HepG2 (cell line): ENCODE data around the gene SULT1C4. TPM values are rescaled to one million over a fixed set of nuclear protein-coding genes. Genes with fewer than 3 reads are reported as not detected.

Experiments used
- ATAC-seq: fragments of 200-7000 bp; cut with Tn5 transposase; 3 replicates; pipeline ENCODE4 v1.9.1; 2020; ENCODE audit warnings: mild to moderate bottlenecking, moderate library complexity
- BruUV-seq: library from RNA; stranded (reverse); fragments of 400-500 nt; replicated peaks from 2 replicates; lab custom pipeline; 2021; lab: Mats Ljungman, UMichigan
- CTCF ChIA-PET: fragments of 300-600 bp; formaldehyde crosslinking; extraction: SDS; loops from one replicate; lab custom pipeline; 2021; ENCODE audit warnings: low total read pairs, inconsistent platforms, low intra/inter-chr PET ratio; lab: Yijun Ruan, JAX
- POLR2A ChIA-PET: fragments of 350-600 bp; sonication (Branson Sonifier 250); formaldehyde crosslinking; loops from one replicate; lab custom pipeline; 2020; ENCODE audit warnings: antibody characterized with exemption, inconsistent platforms; lab: Yijun Ruan, JAX
- DNase-seq: peaks from one replicate; pipeline ENCODE4 v3.0.0-alpha.2; 2015; ENCODE audit warnings: low spot score
- FAIRE-seq: peaks from 3 replicates; lab custom pipeline; 2011; peaks lifted over from hg19 to GRCh38; lab: Jason Lieb, UNC
- H2AFZ ChIP-seq: one replicate; pipeline ENCODE4 v1.6.1; 2011; ENCODE audit warnings: low read length, inconsistent platforms
- H3K27ac ChIP-seq: fragments of 300-600 bp; 3 replicates; pipeline ENCODE4 v1.8.0; 2011; ENCODE audit warnings: mixed run types, mild to moderate bottlenecking, mixed read lengths, low read length, inconsistent platforms; ENCODE audit not compliant: insufficient read depth; ENCODE audit errors: extremely low read length
- H3K27me3 ChIP-seq, 2 experiments: fragments of 200-600 bp in 1 of 2; 2 replicates in 1 of 2; 3 replicates in 1 of 2; pipeline versions ENCODE4 v1.6.0 to v1.8.0; 2011; ENCODE audit warnings: low read length in 2 of 2, mild to moderate bottlenecking in 2 of 2, moderate library complexity in 2 of 2, inconsistent platforms in 1 of 2; ENCODE audit not compliant: insufficient read depth in 2 of 2, control insufficient read depth in 1 of 2
- H3K36me3 ChIP-seq, 2 experiments: fragments of 200-600 bp in 1 of 2; replicated peaks in 1 of 2; 2 replicates in 1 of 2; 3 replicates in 1 of 2; pipeline versions ENCODE4 v1.5.1 to v1.8.0; 2011; ENCODE audit warnings: low read length in 2 of 2, inconsistent platforms in 1 of 2; ENCODE audit not compliant: insufficient read depth in 2 of 2, control insufficient read depth in 1 of 2
- H3K4me1 ChIP-seq: 2 replicates; pipeline ENCODE4 v1.5.1; 2012; ENCODE audit warnings: low read length, inconsistent platforms; ENCODE audit not compliant: insufficient read depth
- H3K4me2 ChIP-seq: 2 replicates; pipeline ENCODE4 v1.6.0; 2011; ENCODE audit warnings: low read depth, low read length, inconsistent platforms
- H3K4me3 ChIP-seq, 3 experiments: fragments of 200-600 bp in 1 of 3; sonication (generic), shearing (Covaris generic) in 1 of 3; replicated peaks in 1 of 3; 2 replicates each; pipeline ENCODE4 v1.5.1; 2011 to 2016; ENCODE audit warnings: low read length in 3 of 3, inconsistent platforms in 2 of 3, low read depth in 2 of 3, mild to moderate bottlenecking in 2 of 3, control low read depth in 1 of 3, mixed read lengths in 1 of 3; ENCODE audit not compliant: insufficient read depth in 1 of 3
- H3K79me2 ChIP-seq: one replicate; pipeline ENCODE4 v1.6.1; 2011; ENCODE audit warnings: low read length, inconsistent platforms; ENCODE audit not compliant: insufficient read depth
- H3K9ac ChIP-seq: 2 replicates; pipeline ENCODE4 v1.6.0; 2011; ENCODE audit warnings: mild to moderate bottlenecking, low read depth, low read length, inconsistent platforms; ENCODE audit not compliant: insufficient read depth
- H3K9me3 ChIP-seq: 2 replicates; pipeline ENCODE4 v1.5.1; 2012; ENCODE audit warnings: mild to moderate bottlenecking, low read length
- H4K20me1 ChIP-seq: 2 replicates; pipeline ENCODE4 v1.6.0; 2011; ENCODE audit warnings: inconsistent platforms, mild to moderate bottlenecking, low read length, moderate library complexity; ENCODE audit not compliant: insufficient read depth
- AHDC1 ChIP-seq: sonication (generic); formaldehyde crosslinking; IDR thresholded peaks from 2 replicates; pipeline ENCODE4 v1.5.1; 2020; ENCODE audit warnings: mild to moderate bottlenecking, missing genetic modification reagents, borderline replicate concordance
- ATF3 ChIP-seq: sonication (generic); formaldehyde crosslinking; IDR thresholded peaks from 2 replicates; pipeline ENCODE4 v1.4.0; 2020; ENCODE audit warnings: missing genetic modification reagents
- FOSL1 ChIP-seq: sonication (generic); formaldehyde crosslinking; IDR thresholded peaks from 2 replicates; pipeline ENCODE4 v1.9.0; 2021; ENCODE audit warnings: missing genetic modification reagents, borderline replicate concordance
- GATAD2A ChIP-seq: IDR thresholded peaks from 2 replicates; pipeline ENCODE4 v1.6.1; 2016
- POGK ChIP-seq: sonication (generic); formaldehyde crosslinking; conservative IDR thresholded peaks from 2 replicates; pipeline ENCODE4 v1.8.0; 2022; ENCODE audit warnings: mild to moderate bottlenecking, moderate library complexity, missing genetic modification reagents
- PRPF4 ChIP-seq: fragments of 200-400 bp; formaldehyde crosslinking; IDR thresholded peaks from 2 replicates; pipeline ENCODE4 v1.6.1; 2016; ENCODE audit warnings: low read length, low read depth; ENCODE audit not compliant: poor library complexity, severe bottlenecking
- SMARCC2 ChIP-seq: fragments of 450-650 bp; IDR thresholded peaks from 2 replicates; pipeline ENCODE4 v1.6.1; 2017; ENCODE audit warnings: antibody characterized with exemption, mild to moderate bottlenecking
- ZBTB42 ChIP-seq: sonication (generic); formaldehyde crosslinking; IDR thresholded peaks from 2 replicates; pipeline ENCODE4 v1.5.0; 2020; ENCODE audit warnings: mild to moderate bottlenecking, missing genetic modification reagents
- ZNF230 ChIP-seq: sonication (generic); formaldehyde crosslinking; IDR thresholded peaks from 2 replicates; pipeline ENCODE4 v1.4.0; 2020; ENCODE audit warnings: mild to moderate bottlenecking, missing genetic modification reagents
- ZNF782 ChIP-seq: sonication (generic); formaldehyde crosslinking; IDR thresholded peaks from 2 replicates; pipeline ENCODE4 v1.4.0; 2020; ENCODE audit warnings: missing genetic modification reagents, mild to moderate bottlenecking, borderline replicate concordance
- WGBS: methylation state at CpG from one replicate; pipeline ENCODE4 v1.1.6; 2017; ENCODE audit warnings: low lambda C conversion rate; 5-methylcytosine and 5-hydroxymethylcytosine counted together
- in situ Hi-C: cut with HindIII; loops from 2 replicates; pipeline ENCODE4 v1.10.0; 2017; ENCODE audit warnings: low pct_unique_long_range_greater_than_20kb; ENCODE audit not compliant: extremely low pct_ligation_motif_present
- intact Hi-C: fragments of 100-400 bp; cut with micrococcal nuclease; formaldehyde crosslinking; loops from one replicate; pipeline ENCODE4 v1.10.0; 2022; ENCODE audit not compliant: unreplicated experiment
- polyA plus RNA-seq, 8 experiments: library from polyadenylated mRNA; depleted of rRNA in 3 of 8; stranded (reverse) in 7 of 8; unstranded in 1 of 8; fragments of >200 nt; fragmentation: Illumina TruSeq in 4 of 8; extraction: Trizol in 4 of 8; gene quantifications; 2 replicates each; pipeline versions ENCODE4 v1.2.1 to v1.2.3, GENCODE V29; 2011 to 2016; ENCODE audit warnings: low read depth in 4 of 8, missing spikeins in 1 of 8, mixed read lengths in 1 of 8; ENCODE audit not compliant: insufficient read depth in 1 of 8
- total RNA-seq, 5 experiments: library from RNA; depleted of rRNA; stranded (reverse); fragments of >200 nt; fragmentation: Illumina TruSeq; extraction: Trizol; gene quantifications; 2 replicates each; pipeline ENCODE4 v1.2.3, GENCODE V29; 2016; ENCODE audit warnings: low read depth in 1 of 5
- TF ChIP-seq, protein P1 (sequence below): sonication (generic); formaldehyde crosslinking; IDR thresholded peaks from 2 replicates; pipeline ENCODE4 v1.4.0; 2020; ENCODE audit warnings: missing genetic modification reagents
- TF ChIP-seq, protein P2 (sequence below): sonication (generic); formaldehyde crosslinking; IDR thresholded peaks from 2 replicates; pipeline ENCODE4 v1.4.0; 2020; ENCODE audit warnings: missing genetic modification reagents, borderline replicate concordance

The SULT1C4 gene
- total and polyA plus RNA-seq, 2 of the 13 experiments (the other 11 are each of a cell fraction or from before 2014, with no cell fraction given) = 1.3 to 8.6 TPM

DNA sequence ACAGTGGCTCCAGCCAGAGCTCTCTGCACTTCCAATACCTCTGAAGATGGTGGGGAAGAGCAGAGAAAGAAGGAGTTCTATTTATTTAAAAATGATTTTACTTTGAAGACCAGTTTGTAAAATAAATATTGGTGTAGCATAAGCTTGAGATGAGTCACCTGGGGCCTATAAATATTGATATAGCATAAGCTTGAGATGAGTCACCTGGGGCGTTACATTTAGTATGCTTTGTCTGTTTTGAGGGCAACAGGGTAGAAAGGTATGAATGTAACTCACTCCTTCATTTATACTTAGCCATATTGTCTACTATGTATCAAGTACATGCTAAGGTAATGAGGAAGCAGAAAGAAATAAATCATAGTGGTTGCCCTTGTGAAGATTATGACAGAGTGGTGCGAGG lies 7.7 kb upstream of the SULT1C4 start:
- ATAC-seq (peak; percentile 77), DNase-seq (peak; percentile 79), FAIRE-seq (no peak)
- in situ Hi-C loops (no loop called here), intact Hi-C loops (loop anchor here (2.0 kb wide), 1 partner anchor 15 kb away; no protein-coding TSS in a partner anchor)
- no TSS peak for BruUV-seq
- Histone ChIP-seq H3K27ac (no peak overlapping the region), H4K20me1 (no peaks in the 10 kb centered on the region), H3K4me2 (no peak overlapping the region), H3K9me3 (peaks cover 7% of the 10 kb centered on the region; the same call in 1 of the 2 replicates), H3K9ac (no peak overlapping the region), H2AFZ (no peak overlapping the region), H3K4me3 (no peak overlapping the region), H3K79me2 (no peaks in the 10 kb centered on the region), H3K27me3 (no peaks in the 10 kb centered on the region), H3K4me1 (peaks cover 33% of the 10 kb centered on the region), H3K36me3 (no peaks in the 10 kb centered on the region)
- WGBS = 21% methylated on average over 2 of the region's 2 CpGs
- ChIA-PET POLR2A (interaction anchor here (1.1 to 2.1 kb wide), 4 partner anchors 13 to 79 kb away, joined by 3 to 11 read pairs (median 8); partner anchors contain the start of gene GCC2), CTCF (no interaction called here)
- peak; percentile 54; the same call in 1 of the 2 replicates for TF ChIP-seq GATAD2A (CRISPR knock-in tag)
- peak; percentile 36; the same call in 1 of the 2 replicates for TF ChIP-seq ATF3 (CRISPR knock-in tag)
- no peak for TF ChIP-seq PRPF4
- TF ChIP-seq AHDC1 (CRISPR knock-in tag) = peak; percentile 56; the same call in 1 of the 2 replicates
- peak; percentile 63; the same call in 1 of the 2 replicates for TF ChIP-seq FOSL1
- TF ChIP-seq, protein P1, sequence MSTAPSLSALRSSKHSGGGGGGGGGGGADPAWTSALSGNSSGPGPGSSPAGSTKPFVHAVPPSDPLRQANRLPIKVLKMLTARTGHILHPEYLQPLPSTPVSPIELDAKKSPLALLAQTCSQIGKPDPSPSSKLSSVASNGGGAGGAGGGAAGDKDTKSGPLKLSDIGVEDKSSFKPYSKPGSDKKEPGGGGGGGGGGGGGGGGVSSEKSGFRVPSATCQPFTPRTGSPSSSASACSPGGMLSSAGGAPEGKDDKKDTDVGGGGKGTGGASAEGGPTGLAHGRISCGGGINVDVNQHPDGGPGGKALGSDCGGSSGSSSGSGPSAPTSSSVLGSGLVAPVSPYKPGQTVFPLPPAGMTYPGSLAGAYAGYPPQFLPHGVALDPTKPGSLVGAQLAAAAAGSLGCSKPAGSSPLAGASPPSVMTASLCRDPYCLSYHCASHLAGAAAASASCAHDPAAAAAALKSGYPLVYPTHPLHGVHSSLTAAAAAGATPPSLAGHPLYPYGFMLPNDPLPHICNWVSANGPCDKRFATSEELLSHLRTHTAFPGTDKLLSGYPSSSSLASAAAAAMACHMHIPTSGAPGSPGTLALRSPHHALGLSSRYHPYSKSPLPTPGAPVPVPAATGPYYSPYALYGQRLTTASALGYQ (CRISPR knock-in tag) = no peak
- TF ChIP-seq ZBTB42 = no peak
- TF ChIP-seq POGK (CRISPR knock-in tag) = no peak
- peak; percentile 49; the same call in 1 of the 2 replicates for TF ChIP-seq SMARCC2
- TF ChIP-seq, protein P2, sequence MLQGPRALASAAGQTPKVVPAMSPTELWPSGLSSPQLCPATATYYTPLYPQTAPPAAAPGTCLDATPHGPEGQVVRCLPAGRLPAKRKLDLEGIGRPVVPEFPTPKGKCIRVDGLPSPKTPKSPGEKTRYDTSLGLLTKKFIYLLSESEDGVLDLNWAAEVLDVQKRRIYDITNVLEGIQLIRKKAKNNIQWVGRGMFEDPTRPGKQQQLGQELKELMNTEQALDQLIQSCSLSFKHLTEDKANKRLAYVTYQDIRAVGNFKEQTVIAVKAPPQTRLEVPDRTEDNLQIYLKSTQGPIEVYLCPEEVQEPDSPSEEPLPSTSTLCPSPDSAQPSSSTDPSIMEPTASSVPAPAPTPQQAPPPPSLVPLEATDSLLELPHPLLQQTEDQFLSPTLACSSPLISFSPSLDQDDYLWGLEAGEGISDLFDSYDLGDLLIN (CRISPR knock-in tag) = no peak
- TF ChIP-seq ZNF782 (CRISPR knock-in tag) = no peak
- no peak for TF ChIP-seq ZNF230
